Vagina (tissue), 2 donors: ENCODE results near the gene CRKL.

Experiments used
- CTCF ChIP-seq, 3 experiments: fragments of 450-650 bp in 2 of 3; fragments of 200-600 bp in 1 of 3; sonication (generic) in 1 of 3; IDR thresholded peaks; one replicate each; pipeline ENCODE4 v1.5.1; 2017 to 2019; ENCODE audit warnings: antibody characterized with exemption in 3 of 3, mild to moderate bottlenecking in 2 of 3, moderate library complexity in 2 of 3
- POLR2A ChIP-seq, 2 donors: fragments of 450-650 bp; IDR thresholded peaks; one replicate each; pipeline ENCODE4 v1.6.1; 2017; ENCODE audit warnings: antibody characterized with exemption in 2 of 2, mild to moderate bottlenecking in 2 of 2, moderate library complexity in 2 of 2
- POLR2AphosphoS5 ChIP-seq, 2 donors: sonication (generic); formaldehyde crosslinking; IDR thresholded peaks; one replicate each; pipeline ENCODE4 v1.9.0; 2017; ENCODE audit warnings: antibody characterized with exemption in 2 of 2, mild to moderate bottlenecking in 2 of 2, low read depth in 1 of 2; ENCODE audit not compliant: insufficient read depth in 1 of 2

- TF ChIP-seq CTCF (IDR thresholded peaks at IDR 0.05): no peak
- TF ChIP-seq POLR2A (IDR thresholded peaks at IDR 0.05): no peak
- peak in 1 of 2 donors; percentile 39 for TF ChIP-seq POLR2AphosphoS5 (IDR thresholded peaks at IDR 0.05; ENCODE audit: insufficient read depth in 1 of 2, low read depth in 1 of 2)
Measured at GRCh38 chr22:20956258-20957101, 39.3 kb downstream of the CRKL start.
